GM19238 (cell line): ENCODE data around the gene EGFL7.

ENCODE experiments used
- DNase-seq: peaks from one replicate; pipeline ENCODE4 v3.0.0; 2011; ENCODE audit warnings: low spot score; ENCODE audit not compliant: insufficient read length

The EGFL7 gene

GRCh38 chr9:136714893-136715274 lies 52.2 kb downstream of the EGFL7 start:
- DNase-seq, result no peak

DNA sequence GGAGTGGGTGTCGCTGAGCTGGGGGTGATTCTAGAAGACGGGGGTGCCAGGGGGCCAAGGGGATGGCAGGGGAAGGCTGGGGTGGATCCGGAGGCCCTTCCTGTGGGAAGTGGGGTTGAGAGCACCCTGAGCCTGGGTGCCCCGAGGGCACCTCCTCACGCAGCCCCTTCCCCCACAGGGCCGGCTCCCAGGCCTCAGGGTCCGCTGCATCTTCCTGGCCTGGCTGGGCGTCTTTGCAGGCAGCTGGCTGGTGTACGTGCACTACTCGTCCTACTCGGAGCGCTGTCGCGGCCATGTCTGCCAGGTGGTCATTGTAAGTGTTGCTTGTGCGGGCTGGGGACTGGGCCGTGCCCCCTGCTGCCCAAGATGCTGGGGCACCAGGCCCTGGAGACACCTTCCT lies 54.7 kb downstream of the EGFL7 start:
- DNase-seq, result no peak

DNA sequence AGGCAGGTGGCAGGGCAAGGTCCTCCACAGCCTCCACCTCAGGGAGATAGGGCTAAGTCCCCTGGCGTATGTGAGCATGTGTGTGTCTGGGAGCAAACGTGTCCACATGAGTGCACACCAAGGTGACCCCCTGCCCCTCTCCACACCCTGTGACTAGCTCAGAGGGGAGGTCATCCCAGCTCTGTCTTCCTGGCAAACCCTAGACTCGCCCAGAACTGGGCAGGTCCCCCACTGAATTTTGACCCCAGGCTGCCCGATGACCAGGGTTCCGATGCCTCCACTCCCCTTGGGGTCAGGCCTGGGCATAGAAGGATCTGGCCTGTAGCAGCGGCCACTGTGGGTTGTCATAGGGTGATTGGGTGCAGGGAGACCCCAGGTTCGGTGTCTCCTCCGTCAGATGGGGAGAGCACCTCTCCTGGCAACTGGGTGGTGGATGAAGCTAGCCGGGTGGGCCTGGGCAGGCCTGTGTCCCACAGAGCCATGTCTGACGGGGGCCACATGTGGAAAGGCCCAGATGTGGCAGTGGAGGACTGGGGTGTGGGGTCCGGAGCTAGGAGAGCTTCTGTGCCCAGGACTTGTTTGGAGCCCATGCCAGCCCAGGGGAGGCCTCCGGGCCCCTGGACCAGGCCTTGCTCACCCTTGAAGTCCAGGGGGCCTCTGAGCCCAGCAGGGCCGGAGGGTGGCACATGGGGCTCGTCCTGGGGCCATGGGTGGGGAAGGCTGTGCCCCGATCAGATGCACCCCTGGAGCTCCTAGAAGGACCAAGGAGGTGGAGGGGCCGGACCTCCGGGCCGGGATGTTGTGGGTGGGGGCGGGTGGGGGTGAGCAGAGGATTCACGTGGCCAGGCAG lies 55.9 kb downstream of the EGFL7 start:
- no peak for DNase-seq

GRCh38 chr9:136719195-136719880 lies 56.6 kb downstream of the EGFL7 start:
- DNase-seq, result no peak

GRCh38 chr9:136720251-136720897 lies 57.7 kb downstream of the EGFL7 start:
- DNase-seq, result no peak

DNA sequence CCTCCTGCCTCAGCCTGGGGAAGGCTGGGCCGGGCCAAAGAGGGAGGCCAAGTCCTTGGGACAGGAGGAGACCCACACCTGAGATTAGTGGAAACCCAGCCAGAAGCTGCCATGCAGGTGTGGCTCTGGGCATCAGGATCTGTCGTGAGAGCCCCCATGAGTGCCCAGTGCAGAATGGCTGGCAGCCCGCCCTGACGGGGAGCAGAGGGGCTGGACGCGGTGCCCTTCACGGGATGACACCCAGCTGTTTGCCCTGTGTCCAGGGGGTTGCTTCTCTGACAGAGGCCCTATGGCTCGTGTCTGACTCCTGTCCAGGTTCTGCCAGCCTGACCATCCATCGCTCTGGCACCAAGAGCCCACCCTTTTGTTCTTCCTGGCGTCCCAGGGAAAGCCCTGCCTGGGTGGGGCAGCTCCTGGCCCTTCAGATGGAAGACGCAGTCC lies 58.2 kb downstream of the EGFL7 start:
- DNase-seq, result no peak

- DNase-seq, result no peak
Measured at GRCh38 chr9:136721339-136722092, 58.8 kb downstream of the EGFL7 start.
